ENCODE measurements around the gene SPAM1. TPM values are rescaled to one million over a fixed set of nuclear protein-coding genes. Genes with fewer than 3 reads are reported as not detected.

The SPAM1 gene
- total and polyA plus RNA-seq, 2 experiments from 2014 or later = not detected

GRCh38 chr7:124009321-124009720, 84.3 kb downstream of the SPAM1 start (continued):
- TF ChIP-seq, protein P1, sequence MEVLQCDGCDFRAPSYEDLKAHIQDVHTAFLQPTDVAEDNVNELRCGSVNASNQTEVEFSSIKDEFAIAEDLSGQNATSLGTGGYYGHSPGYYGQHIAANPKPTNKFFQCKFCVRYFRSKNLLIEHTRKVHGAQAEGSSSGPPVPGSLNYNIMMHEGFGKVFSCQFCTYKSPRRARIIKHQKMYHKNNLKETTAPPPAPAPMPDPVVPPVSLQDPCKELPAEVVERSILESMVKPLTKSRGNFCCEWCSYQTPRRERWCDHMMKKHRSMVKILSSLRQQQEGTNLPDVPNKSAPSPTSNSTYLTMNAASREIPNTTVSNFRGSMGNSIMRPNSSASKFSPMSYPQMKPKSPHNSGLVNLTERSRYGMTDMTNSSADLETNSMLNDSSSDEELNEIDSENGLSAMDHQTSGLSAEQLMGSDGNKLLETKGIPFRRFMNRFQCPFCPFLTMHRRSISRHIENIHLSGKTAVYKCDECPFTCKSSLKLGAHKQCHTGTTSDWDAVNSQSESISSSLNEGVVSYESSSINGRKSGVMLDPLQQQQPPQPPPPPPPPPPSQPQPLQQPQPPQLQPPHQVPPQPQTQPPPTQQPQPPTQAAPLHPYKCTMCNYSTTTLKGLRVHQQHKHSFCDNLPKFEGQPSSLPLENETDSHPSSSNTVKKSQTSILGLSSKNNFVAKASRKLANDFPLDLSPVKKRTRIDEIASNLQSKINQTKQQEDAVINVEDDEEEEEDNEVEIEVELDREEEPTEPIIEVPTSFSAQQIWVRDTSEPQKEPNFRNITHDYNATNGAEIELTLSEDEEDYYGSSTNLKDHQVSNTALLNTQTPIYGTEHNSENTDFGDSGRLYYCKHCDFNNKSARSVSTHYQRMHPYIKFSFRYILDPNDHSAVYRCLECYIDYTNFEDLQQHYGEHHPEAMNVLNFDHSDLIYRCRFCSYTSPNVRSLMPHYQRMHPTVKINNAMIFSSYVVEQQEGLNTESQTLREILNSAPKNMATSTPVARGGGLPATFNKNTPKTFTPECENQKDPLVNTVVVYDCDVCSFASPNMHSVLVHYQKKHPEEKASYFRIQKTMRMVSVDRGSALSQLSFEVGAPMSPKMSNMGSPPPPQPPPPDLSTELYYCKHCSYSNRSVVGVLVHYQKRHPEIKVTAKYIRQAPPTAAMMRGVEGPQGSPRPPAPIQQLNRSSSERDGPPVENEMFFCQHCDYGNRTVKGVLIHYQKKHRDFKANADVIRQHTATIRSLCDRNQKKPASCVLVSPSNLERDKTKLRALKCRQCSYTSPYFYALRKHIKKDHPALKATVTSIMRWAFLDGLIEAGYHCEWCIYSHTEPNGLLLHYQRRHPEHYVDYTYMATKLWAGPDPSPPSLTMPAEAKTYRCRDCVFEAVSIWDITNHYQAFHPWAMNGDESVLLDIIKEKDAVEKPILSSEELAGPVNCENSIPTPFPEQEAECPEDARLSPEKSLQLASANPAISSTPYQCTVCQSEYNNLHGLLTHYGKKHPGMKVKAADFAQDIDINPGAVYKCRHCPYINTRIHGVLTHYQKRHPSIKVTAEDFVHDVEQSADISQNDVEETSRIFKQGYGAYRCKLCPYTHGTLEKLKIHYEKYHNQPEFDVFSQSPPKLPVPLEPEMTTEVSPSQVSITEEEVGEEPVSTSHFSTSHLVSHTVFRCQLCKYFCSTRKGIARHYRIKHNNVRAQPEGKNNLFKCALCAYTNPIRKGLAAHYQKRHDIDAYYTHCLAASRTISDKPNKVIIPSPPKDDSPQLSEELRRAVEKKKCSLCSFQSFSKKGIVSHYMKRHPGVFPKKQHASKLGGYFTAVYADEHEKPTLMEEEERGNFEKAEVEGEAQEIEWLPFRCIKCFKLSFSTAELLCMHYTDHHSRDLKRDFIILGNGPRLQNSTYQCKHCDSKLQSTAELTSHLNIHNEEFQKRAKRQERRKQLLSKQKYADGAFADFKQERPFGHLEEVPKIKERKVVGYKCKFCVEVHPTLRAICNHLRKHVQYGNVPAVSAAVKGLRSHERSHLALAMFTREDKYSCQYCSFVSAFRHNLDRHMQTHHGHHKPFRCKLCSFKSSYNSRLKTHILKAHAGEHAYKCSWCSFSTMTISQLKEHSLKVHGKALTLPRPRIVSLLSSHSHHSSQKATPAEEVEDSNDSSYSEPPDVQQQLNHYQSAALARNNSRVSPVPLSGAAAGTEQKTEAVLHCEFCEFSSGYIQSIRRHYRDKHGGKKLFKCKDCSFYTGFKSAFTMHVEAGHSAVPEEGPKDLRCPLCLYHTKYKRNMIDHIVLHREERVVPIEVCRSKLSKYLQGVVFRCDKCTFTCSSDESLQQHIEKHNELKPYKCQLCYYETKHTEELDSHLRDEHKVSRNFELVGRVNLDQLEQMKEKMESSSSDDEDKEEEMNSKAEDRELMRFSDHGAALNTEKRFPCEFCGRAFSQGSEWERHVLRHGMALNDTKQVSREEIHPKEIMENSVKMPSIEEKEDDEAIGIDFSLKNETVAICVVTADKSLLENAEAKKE (CRISPR knock-in tag; IDR thresholded peaks at IDR 0.05) = no peak
- TF ChIP-seq JUNB (IDR thresholded peaks at IDR 0.05; ENCODE audit: unreplicated experiment) = no peak
- TF ChIP-seq REST (IDR thresholded peaks at IDR 0.05; ENCODE audit: unreplicated experiment) = no peak
- TF ChIP-seq EZH2 (IDR thresholded peaks at IDR 0.05; ENCODE audit: low read depth, unreplicated experiment) = no peak

Other genes starting within 250 kb of the SPAM1 start
- gene WASL, start 176.2 kb upstream of the SPAM1 start, total RNA-seq (2014; rRNA removed; shearing (Covaris generic)) = 45.3 and 57.0 TPM in 2 replicates
- 35.6 and 36.4 TPM in 2 replicates for gene WASL, start 176.2 kb upstream of the SPAM1 start, polyA plus RNA-seq (2016; fragmentation: Nextera tagmentation; extraction: Ambion mirVana)
- gene HYAL4, start 80.1 kb upstream of the SPAM1 start, total RNA-seq (2014; rRNA removed; shearing (Covaris generic)) = not detected in 2 replicates
- gene HYAL4, start 80.1 kb upstream of the SPAM1 start, polyA plus RNA-seq (2016; fragmentation: Nextera tagmentation; extraction: Ambion mirVana) = not detected in 2 replicates
- gene TMEM229A, start 107.8 kb downstream of the SPAM1 start, total RNA-seq (2014; rRNA removed; shearing (Covaris generic)) = 0.16 and 0.80 TPM in 2 replicates
- gene TMEM229A, start 107.8 kb downstream of the SPAM1 start, polyA plus RNA-seq (2016; fragmentation: Nextera tagmentation; extraction: Ambion mirVana) = 0.63 and 0.94 TPM in 2 replicates